Stimulated activated CD8-positive, alpha-beta memory T cell treated with anti-CD3 and anti-CD28 coated beads, Interleukin-12 subunit alpha, Interleukin-12 subunit beta, amount 100 ng/mL, for 4 hours (primary cell): ENCODE measurements around the gene THBS4.

ENCODE experiments used
- DNase-seq: peaks from one replicate; pipeline ENCODE4 v3.0.0-alpha.2; 2020; ENCODE audit warnings: low read depth

The THBS4 gene

DNA sequence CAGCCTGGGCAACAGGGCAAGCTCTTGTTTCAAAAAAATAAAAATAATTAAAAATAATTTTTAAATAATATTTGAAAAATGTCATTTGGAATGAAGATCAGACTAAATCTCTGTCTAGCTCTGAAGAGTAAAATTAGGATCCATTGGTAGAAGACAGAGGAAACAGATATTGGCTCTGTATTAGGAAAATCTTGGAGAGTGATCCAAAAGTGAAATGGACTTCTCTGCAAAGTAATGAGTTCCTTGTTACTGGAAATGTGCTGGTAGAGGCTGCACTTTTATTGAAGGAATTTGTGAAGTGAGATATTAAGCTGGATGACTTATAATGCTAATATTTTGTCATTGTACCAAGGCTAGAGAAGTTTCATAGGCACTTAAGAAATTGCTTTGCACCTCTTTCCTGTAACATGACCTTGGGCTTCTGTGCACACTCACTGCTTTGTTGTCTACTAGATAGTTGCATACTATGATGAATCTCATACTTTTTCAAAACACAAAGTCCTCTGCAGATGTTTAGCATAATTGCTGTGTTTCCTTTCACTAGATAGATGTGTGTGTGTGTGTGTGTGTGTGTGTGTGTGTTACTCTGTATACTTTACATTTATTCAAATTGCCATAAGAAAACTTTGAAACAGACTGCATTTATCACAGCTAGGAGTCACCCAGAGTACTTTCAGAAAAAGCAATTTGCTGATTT lies 13.1 kb downstream of the THBS4 start:
- no peak for DNase-seq

DNA sequence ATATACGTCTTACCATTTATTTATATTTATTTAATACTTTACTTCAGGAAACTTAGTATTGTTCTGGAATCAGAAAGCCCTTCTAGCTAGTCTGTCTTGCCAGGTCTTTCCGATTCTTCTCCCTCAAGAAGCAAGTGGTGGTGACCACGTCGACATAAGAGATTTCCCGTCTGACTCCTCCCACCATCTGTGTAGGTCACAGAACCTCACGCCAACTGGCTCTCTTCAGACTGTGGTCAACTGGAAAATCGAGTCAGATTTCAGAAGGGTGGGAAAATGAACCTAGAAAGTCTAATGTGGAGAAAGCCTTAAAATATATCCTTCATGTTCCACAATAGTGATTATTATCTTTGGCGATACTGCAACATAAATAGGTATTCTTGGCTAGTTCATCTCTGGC lies 17.3 kb downstream of the THBS4 start:
- no peak for DNase-seq

DNA sequence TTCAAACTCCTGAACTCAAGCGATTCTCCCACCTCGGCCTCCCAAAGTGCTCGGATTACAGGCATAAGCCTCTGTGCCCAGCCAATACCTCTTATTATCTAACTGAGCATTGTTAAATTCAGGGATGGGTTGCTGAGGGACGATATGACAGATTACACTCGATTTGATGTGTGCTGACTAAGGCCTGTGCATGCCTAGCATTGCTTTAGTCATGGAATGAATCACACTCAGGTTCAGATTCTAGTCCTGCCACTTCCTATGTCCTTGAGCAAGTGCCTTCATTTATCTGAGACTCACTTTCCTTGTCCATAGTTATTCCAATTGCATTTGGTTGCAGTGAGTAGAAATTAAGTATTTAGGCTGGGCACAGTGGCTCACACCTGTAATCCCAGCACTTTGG lies 19.5 kb downstream of the THBS4 start:
- DNase-seq, result no peak

DNA sequence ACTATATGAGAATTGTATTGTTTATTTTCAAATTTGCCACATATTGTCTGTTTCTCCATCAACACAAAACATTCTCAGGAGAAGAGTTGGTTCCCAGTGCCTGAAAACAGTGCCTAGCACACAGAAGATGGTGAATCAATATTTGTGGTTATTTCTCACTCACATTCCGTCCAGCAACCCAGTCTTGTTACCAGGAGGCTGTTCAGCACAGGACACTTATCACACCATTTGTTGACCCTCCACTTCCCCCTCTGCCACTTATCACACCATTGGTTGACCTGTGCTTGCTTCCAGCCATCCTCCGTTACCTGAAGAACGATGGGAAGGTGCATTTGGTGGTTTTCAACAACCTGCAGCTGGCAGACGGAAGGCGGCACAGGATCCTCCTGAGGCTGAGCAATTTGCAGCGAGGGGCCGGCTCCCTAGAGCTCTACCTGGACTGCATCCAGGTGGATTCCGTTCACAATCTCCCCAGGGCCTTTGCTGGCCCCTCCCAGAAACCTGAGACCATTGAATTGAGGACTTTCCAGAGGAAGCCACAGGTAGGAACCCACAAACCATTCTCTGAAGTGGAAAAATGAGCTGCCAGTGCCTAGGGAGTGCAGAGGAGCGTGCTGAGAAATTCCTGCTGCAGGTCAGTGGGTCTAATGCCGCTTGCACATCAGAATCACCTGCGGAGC lies 20.5 kb downstream of the THBS4 start:
- DNase-seq, result no peak

DNA sequence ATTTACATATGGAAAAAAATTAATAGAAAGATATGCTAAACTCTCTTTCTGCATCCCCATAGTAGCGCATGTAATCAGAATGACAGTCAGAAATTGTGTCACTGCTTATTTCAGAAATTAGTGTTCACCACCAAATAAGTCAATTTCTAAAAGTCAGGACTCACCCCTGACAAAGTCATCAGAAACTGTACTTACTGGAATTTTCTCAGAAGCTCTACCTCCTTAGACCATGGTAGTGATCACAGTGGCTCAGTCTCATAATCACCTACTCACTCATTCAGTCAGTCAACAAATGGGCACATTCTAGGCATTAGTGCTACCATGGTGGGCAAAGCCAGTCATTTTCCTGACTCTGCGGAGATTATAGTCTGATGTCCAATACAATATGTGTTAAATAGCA lies 22.0 kb downstream of the THBS4 start:
- no peak for DNase-seq

DNA sequence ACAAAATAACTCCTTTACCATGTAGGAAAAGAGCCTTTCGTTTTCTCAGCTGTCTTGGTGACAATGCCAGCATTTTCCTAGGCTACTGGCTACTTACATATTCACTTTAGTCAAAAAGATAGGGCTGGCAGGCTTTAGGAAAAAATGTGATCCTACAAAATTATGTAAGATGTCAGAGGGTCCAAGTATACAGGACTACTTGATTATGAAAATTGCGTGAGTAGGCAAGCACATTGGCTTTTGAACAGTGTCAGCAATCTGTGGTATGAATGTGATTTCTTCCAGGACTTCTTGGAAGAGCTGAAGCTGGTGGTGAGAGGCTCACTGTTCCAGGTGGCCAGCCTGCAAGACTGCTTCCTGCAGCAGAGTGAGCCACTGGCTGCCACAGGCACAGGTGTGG lies 22.8 kb downstream of the THBS4 start:
- no peak for DNase-seq

DNA sequence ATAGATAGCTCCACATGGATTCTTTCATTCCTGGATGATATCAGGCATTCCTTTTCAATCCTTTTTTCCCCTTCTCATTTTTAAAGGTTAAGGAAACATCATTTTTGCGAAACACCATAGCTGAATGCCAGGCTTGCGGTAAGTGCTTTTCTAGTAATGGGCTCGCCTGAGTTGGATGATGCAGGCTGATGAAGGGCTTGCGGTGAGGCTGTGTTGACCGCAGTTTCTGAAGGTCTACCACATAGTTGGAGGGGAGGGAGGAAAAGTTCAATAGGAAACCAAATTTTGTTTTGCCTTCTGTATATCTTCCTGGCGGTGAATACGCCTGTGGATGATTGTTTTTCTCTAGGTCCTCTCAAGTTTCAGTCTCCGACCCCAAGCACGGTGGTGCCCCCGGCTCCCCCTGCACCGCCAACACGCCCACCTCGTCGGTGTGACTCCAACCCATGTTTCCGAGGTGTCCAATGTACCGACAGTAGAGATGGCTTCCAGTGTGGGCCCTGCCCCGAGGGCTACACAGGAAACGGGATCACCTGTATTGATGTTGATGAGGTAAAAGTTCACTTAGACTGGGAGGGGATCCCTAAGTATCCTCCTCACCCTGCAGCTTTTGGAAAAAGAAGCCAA lies 24.3 kb downstream of the THBS4 start:
- no peak for DNase-seq

DNA sequence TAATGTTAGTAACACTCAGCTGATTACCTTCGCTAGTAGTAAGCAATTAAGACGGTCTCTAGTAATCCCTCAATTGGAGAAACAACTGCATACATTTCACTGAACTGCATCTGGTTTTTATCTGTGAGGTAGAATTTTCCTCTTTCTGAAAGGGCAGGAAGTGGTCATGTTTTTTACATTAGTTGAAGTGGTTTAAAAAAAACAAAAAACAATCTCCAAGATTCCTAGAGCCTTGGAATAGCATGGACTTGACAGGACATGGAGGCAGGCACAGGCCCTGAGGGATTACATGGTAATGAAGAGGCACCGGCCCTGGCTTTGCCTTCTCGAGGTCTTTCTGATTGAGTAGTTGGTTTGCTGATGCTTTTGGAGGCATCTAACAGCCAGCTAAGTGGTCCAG lies 25.8 kb downstream of the THBS4 start:
- DNase-seq, result no peak

DNA sequence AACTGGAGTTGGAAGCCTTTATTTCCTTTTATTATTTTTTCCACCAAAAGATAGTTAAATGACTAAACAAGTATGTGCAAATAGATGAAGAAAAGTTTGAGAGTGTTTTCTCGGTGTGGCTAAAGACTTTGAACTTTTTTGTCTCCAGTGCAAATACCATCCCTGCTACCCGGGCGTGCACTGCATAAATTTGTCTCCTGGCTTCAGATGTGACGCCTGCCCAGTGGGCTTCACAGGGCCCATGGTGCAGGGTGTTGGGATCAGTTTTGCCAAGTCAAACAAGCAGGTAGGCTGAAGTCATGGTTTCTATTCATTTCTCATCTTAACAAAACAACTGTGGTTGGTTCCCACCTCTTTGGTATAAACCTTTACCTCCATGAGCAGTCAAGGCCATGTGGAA lies 26.4 kb downstream of the THBS4 start:
- no peak for DNase-seq

DNA sequence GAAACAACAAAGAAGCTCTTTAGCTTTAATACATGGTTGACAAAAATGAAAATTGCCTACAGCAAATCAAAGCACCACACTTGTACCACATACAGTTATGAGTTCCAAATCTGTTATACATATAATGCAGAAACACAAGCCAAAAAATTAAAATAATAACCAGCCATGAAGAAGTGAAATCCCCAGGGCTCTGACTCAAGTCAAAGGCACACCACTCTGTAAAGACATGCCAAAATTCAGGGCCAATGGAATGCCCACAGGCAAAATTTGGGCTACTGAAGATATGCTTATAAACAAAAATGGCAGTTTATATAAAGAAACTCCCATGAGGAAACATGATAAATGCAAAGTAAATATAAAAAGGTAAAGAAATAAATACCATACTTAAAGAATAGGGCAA lies 29.0 kb downstream of the THBS4 start:
- DNase-seq, result no peak

DNA sequence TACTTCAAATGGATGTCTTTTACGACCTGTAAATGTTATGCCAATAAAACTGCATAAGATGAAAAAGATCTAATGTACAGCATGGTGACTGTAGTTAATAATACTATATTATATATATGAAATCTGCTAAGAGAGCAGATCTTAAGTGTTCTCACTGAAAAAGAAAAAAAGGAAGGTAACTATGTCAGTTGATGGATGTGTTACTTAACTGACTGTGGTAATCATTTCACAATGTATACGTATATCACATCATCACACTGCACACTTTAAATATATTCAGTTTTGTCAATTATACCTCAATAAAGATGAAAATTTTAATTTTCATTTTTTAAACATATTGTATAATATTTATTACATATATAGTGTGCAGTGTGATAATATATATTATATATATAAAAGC lies 31.9 kb downstream of the THBS4 start:
- DNase-seq, result no peak

DNA sequence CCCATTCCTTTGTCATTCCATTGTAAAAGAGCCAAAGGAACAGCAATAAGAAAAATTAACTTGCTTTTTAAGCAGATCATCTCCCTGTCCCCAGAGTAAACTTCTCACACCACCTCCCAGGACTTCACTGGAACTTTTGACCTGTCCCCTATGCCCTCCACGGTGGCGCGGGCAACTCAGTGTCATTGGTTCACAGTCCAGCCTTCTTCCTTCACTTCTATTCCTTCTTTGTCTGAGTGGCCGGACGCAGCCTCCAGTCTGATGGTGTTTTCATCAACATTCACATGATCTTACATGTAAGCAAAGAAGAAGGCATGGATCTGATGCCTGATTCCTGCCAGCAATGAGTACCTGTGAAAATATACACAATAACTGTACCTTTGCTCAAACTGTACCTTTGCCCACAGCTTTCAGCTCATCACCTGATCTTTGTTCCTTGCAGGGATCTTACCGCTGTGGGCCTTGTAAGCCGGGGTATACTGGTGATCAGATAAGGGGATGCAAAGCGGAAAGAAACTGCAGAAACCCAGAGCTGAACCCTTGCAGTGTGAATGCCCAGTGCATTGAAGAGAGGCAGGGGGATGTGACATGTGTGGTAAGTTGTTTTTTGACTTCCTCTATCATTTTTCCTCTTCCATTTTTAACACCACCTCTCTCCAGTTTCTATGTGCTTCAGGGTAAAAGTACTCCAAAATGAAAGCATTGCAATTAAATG lies 32.5 kb downstream of the THBS4 start:
- DNase-seq, result no peak

DNA sequence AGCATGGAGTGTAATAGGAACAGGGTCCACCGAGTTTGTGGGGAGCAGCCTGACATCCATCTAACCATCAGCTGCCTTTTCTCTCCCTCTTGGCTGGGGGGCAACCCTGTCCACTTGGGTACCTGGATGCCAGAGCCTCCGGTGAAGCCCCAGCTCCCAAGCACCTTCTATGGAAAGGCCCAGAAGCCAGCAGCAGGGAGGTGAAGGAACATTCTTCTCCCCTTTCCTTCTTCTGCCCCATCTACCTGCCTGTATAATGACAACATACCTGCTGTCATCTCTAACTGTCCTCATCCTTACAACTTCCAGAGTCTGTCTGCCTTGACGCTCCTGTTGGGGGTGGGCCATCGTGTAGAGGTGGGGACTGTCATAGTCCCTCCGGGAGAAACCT lies 33.1 kb downstream of the THBS4 start:
- DNase-seq, result no peak

DNA sequence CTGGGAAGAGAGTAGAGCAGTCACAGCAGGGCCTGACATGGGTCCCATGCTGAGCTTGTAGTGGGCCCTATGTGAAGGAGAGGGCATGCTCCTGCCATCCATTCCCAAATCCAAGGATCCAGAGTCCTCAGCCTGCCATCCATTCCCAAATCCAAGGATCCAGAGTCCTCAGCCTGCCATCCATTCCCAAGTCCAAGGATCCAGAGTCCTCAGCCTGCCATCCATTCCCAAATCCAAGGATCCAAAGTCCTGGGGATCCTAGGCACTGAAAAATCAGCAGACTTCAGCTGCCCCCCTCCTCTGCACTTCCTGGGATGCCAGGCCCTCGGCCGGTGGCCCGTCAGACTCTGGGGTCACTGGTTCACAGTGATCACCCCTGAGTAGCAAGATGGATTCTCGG lies 33.6 kb downstream of the THBS4 start:
- no peak for DNase-seq

DNA sequence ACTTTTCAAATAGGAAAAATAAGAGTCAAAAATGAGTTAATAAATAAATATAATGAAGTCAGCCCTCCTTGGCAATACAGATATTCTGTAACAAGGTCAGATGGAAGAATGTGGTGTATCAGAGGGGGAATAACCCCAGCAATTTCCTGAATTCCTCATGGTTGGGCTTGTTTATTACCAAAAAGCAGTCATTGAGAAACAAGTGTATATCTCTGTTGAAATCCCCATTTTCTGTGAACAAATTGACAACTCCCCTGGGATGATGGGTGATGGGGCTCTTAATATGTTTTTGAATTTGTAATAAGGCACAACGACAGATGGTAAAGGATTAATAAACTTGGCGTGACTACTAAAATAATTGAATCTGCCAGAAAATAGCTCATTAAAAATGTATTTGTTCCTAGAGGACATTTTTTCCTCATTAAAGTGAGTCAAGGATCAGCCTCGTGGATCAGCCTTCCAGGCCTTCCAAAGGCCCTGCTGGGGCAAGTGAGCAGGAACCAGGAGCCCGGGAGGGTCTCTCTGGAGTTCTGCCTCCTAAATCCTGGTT lies 34.2 kb downstream of the THBS4 start:
- no peak for DNase-seq

DNA sequence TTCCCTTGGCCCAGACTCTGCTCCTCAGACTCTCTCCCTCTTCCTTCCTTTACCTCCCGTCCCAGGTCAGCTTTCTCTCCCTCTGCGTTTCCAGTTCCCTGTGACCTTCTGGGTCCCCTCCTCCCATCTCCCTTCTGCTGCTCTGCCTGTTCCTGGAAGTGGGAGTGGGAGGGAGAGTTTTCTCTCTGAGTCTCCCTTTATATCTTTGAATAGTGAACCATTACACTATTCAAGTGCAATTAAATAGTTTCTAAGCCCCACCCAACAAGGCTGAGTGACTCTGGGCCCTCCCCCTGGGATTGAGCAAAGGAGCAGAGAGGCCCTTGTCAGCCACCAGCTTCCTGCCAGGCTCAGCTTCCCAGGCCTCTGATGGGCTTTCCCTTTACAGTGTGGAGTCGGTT lies 34.8 kb downstream of the THBS4 start:
- DNase-seq, result no peak

DNA sequence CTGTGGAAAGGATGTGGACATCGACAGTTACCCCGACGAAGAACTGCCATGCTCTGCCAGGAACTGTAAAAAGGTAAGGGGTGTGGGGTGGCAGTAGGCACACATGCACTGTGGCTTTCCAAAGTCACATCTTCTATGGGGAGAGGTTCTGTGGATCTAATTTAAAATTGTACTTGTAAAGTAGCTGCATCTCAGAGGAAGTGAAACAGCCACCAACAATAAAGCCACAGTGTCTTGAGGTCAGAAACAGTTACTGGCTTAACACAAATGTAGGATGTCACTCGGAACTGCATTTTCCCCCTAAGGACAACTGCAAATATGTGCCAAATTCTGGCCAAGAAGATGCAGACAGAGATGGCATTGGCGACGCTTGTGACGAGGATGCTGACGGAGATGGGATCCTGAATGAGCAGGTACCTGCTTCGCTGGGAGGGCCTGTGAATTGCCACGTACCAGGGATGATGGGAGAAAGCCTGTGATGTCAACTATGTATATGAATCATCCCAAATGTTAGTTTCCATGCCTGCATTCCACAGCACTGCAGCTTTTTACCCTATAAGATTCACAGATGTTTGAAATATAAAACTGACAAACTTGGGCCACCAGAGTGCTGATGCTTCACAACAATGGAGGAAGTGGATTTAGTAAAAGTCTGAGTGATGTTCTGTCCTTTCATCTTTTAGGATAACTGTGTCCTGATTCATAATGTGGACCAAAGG lies 35.3 kb downstream of the THBS4 start:
- DNase-seq, result no peak

DNA sequence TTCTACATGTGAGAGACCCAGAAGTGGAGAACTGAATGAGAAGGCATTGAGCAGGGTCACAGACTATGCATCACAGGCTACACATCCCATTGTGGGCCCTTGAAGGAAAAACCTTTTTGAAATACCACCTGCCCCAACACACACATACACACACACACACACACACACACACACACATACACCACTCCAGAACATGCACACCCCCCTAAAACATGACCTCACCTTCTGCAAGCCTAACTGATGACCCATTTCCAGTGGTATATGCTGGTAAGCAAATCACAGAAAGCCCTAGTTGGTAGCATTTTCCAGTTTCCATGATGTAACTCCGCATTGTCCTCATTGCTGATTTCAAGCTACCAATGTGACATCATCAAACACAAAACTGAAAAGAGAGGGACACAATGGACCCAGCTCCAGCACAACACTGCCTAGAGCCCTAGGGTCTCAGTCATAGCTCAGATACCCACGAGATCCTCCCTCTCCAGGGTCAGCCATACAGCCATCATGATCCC lies 36.4 kb downstream of the THBS4 start:
- no peak for DNase-seq

DNA sequence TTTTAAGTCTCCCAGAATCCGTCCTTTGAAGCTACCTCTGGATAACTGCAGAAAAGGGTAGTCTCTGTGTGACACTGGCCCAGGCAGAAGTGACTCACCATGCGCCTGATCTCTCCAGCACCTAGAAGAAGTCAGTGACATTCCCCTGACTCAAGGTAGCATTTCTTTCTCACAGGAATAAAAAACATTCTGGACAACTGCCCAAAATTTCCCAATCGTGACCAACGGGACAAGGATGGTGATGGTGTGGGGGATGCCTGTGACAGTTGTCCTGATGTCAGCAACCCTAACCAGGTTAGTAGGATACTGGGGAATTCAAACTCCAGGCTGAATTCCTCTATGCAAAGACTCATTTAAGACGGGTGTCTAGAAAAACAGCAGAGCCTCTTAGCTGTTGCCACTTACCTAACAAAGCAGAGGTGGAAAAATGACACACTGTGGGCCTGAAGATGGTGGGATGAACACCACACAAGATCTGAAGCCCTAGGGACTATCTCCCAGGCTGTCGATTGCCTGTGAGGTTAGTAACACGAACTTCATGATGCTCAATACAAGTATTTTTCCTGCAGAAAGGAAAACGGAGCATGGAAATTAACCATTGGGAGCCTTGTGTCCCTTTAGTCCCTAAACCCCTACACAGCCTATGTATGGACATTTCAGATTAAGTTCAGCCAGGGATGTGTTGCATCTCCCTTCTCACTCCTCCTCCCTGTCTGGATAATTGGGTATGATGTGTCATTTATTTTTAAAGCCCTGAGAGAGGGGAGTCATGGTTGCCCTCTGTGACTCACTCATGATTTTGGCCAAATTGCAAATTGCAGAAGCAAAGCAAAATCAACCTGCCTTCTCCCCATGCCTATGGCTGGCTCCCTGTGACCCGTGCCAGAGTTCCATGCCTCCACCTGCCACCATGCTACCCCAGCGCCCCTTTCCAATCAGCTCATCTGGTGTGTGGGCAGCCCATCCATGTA lies 37.2 kb downstream of the THBS4 start:
- DNase-seq, result no peak
